Caco-2 (cell line): ENCODE data around the gene ATP8B4. TPM values are rescaled to one million over a fixed set of nuclear protein-coding genes. Genes with fewer than 3 reads are reported as not detected.

ENCODE experiments used
- BruUV-seq: library from RNA; stranded (reverse); fragments of 400-500 nt; replicated peaks from 2 replicates; lab custom pipeline; 2021; lab: Mats Ljungman, UMichigan
- CTCF ChIA-PET: fragments of 300-600 bp; sonication (Branson Sonifier 250); formaldehyde crosslinking; loops from one replicate; lab custom pipeline; 2022; ENCODE audit warnings: antibody characterized with exemption; lab: Charles Lee
- POLR2A ChIA-PET: fragments of 300-600 bp; sonication (Branson Sonifier 250); formaldehyde crosslinking; loops from one replicate; lab custom pipeline; 2022; ENCODE audit warnings: antibody characterized with exemption; lab: Charles Lee
- DNase-seq, 2 experiments: peaks; one replicate each; pipeline versions ENCODE4 v3.0.0 to v3.0.0-alpha.2; 2020 to 2022
- H3K27me3 ChIP-seq: replicated peaks from 2 replicates; pipeline ENCODE4 v1.6.0; 2011; ENCODE audit warnings: low read length; ENCODE audit not compliant: control insufficient read depth, insufficient read depth
- H3K36me3 ChIP-seq: 2 replicates; pipeline ENCODE4 v1.5.1; 2011; ENCODE audit warnings: low read length; ENCODE audit not compliant: control insufficient read depth, insufficient read depth
- H3K4me1 ChIP-seq: fragments of 250-450 bp; sonication (Bioruptor Pico); 2 replicates; pipeline ENCODE4 v1.5.1; 2020; ENCODE audit warnings: mild to moderate bottlenecking
- H3K4me3 ChIP-seq: 2 replicates; pipeline ENCODE4 v1.5.1; 2011; ENCODE audit warnings: low read depth, mild to moderate bottlenecking, control low read depth, low read length
- H3K9me3 ChIP-seq: fragments of 250-450 bp; sonication (Bioruptor Pico); 2 replicates; pipeline ENCODE4 v1.5.1; 2020; ENCODE audit warnings: mild to moderate bottlenecking, moderate library complexity
- H3K27ac Mint-ChIP-seq: one replicate; pipeline ENCODE4 v1.8.0; 2022; ENCODE audit warnings: mixed read lengths; ENCODE audit not compliant: unreplicated experiment
- H3K27me3 Mint-ChIP-seq: one replicate; pipeline ENCODE4 v1.8.0; 2022; ENCODE audit warnings: mixed read lengths; ENCODE audit not compliant: insufficient read depth, unreplicated experiment
- H3K36me3 Mint-ChIP-seq: one replicate; pipeline ENCODE4 v1.8.0; 2022; ENCODE audit warnings: mild to moderate bottlenecking, mixed read lengths; ENCODE audit not compliant: insufficient read depth, unreplicated experiment
- H3K4me1 Mint-ChIP-seq: one replicate; pipeline ENCODE4 v1.8.0; 2022; ENCODE audit warnings: low read depth, mixed read lengths; ENCODE audit not compliant: unreplicated experiment
- H3K4me3 Mint-ChIP-seq: one replicate; pipeline ENCODE4 v1.8.0; 2022; ENCODE audit warnings: mild to moderate bottlenecking, moderate library complexity, mixed read lengths; ENCODE audit not compliant: unreplicated experiment
- H3K9me3 Mint-ChIP-seq: one replicate; pipeline ENCODE4 v1.8.0; 2022; ENCODE audit warnings: mixed read lengths; ENCODE audit not compliant: unreplicated experiment
- intact Hi-C: fragments of 100-400 bp; cut with micrococcal nuclease; formaldehyde crosslinking; loops from one replicate; pipeline ENCODE4 v1.10.0; 2022; ENCODE audit not compliant: unreplicated experiment
- total RNA-seq: library from RNA; stranded (reverse); gene quantifications from 2 replicates; pipeline ENCODE4 v1.2.3, GENCODE V29; 2022
- TF ChIP-seq, protein P1 (sequence below), 2 experiments: fragments of 200-600 bp in 1 of 2; IDR thresholded peaks; 1 replicate in 1 of 2; 2 replicates in 1 of 2; pipeline versions ENCODE4 v1.5.1 to v1.8.0; 2011 to 2022; ENCODE audit warnings: antibody characterized with exemption in 1 of 2, control low read depth in 1 of 2, inconsistent platforms in 1 of 2, low read depth in 1 of 2, low read length in 1 of 2, mild to moderate bottlenecking in 1 of 2, moderate library complexity in 1 of 2; ENCODE audit not compliant: insufficient read depth in 1 of 2, severe bottlenecking in 1 of 2, unreplicated experiment in 1 of 2

ATP8B4 gene
- total RNA-seq, 1 experiment from 2014 or later = 0.57 TPM

- H3K36me3 Mint-ChIP-seq = no peaks in the 10 kb centered on the region
- Histone ChIP-seq H3K9me3 (0 out of 2 replicates have a peak, but pooled peaks cover 9% of the 10 kb centered on the region), H3K4me1 (peaks cover 13% of the 10 kb centered on the region; the same call in 1 of the 2 replicates), H3K4me3 (no peak overlapping the region), H3K27me3 (no peaks in the 10 kb centered on the region), H3K36me3 (no peaks in the 10 kb centered on the region)
- H3K27ac Mint-ChIP-seq = no peak overlapping the region
- ChIA-PET POLR2A (no interaction called here), CTCF (interaction anchor here (0.6 to 1.6 kb wide), 5 partner anchors 29 to 165 kb away, joined by 4 to 12 read pairs (median 5); no protein-coding TSS in a partner anchor)
- BruUV-seq = no TSS peak
- H3K9me3 Mint-ChIP-seq = no peaks in the 10 kb centered on the region
- peaks cover 8% of the 10 kb centered on the region for H3K4me1 Mint-ChIP-seq
- no peaks in the 10 kb centered on the region for H3K27me3 Mint-ChIP-seq
- TF ChIP-seq, protein P1, sequence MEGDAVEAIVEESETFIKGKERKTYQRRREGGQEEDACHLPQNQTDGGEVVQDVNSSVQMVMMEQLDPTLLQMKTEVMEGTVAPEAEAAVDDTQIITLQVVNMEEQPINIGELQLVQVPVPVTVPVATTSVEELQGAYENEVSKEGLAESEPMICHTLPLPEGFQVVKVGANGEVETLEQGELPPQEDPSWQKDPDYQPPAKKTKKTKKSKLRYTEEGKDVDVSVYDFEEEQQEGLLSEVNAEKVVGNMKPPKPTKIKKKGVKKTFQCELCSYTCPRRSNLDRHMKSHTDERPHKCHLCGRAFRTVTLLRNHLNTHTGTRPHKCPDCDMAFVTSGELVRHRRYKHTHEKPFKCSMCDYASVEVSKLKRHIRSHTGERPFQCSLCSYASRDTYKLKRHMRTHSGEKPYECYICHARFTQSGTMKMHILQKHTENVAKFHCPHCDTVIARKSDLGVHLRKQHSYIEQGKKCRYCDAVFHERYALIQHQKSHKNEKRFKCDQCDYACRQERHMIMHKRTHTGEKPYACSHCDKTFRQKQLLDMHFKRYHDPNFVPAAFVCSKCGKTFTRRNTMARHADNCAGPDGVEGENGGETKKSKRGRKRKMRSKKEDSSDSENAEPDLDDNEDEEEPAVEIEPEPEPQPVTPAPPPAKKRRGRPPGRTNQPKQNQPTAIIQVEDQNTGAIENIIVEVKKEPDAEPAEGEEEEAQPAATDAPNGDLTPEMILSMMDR (IDR thresholded peaks at IDR 0.05; ENCODE audit: insufficient read depth in 1 of 2, low read depth in 1 of 2, low read length in 1 of 2, severe bottlenecking in 1 of 2, unreplicated experiment in 1 of 2) = no peak
- H3K4me3 Mint-ChIP-seq = no peak overlapping the region
- intact Hi-C loops = no loop called here
- no peak for DNase-seq
Observed at GRCh38 chr15:50151476-50151875, 32.4 kb upstream of the ATP8B4 start.

GRCh38 chr15:50150851-50151250, 31.8 kb upstream of the ATP8B4 start:
- DNase-seq = no peak
- intact Hi-C loops = no loop called here
- Histone ChIP-seq H3K9me3 (0 out of 2 replicates have a peak, but pooled peaks cover 9% of the 10 kb centered on the region), H3K4me3 (no peak overlapping the region), H3K4me1 (peaks cover 13% of the 10 kb centered on the region; the same call in 1 of the 2 replicates), H3K27me3 (no peaks in the 10 kb centered on the region), H3K36me3 (no peaks in the 10 kb centered on the region)
- TF ChIP-seq, protein P1 (IDR thresholded peaks at IDR 0.05; ENCODE audit: insufficient read depth in 1 of 2, low read depth in 1 of 2, low read length in 1 of 2, severe bottlenecking in 1 of 2, unreplicated experiment in 1 of 2) = no peak
- POLR2A ChIA-PET = no interaction called here
- CTCF ChIA-PET = interaction anchor here (0.6 to 1.6 kb wide), 4 partner anchors 29 to 165 kb away, joined by 4 to 9 read pairs (median 4); no protein-coding TSS in a partner anchor
- BruUV-seq = no TSS peak
- Mint-ChIP-seq H3K27ac (no peak overlapping the region), H3K36me3 (no peaks in the 10 kb centered on the region), H3K27me3 (no peaks in the 10 kb centered on the region), H3K4me1 (peaks cover 8% of the 10 kb centered on the region), H3K4me3 (no peak overlapping the region), H3K9me3 (no peaks in the 10 kb centered on the region)

- no peak for DNase-seq
- CTCF ChIA-PET = interaction anchor here (2.7 kb wide), 1 partner anchor 166 kb away, joined by 20 read pairs; no protein-coding TSS in a partner anchor
- Histone ChIP-seq H3K9me3 (0 out of 2 replicates have a peak, but pooled peaks cover 6% of the 10 kb centered on the region), H3K4me3 (no peak overlapping the region), H3K27me3 (no peaks in the 10 kb centered on the region), H3K36me3 (no peaks in the 10 kb centered on the region), H3K4me1 (peaks cover 13% of the 10 kb centered on the region; the same call in 1 of the 2 replicates)
- no peaks in the 10 kb centered on the region for H3K36me3 Mint-ChIP-seq
- peaks cover 8% of the 10 kb centered on the region for H3K4me1 Mint-ChIP-seq
- intact Hi-C loops = no loop called here
- no peak overlapping the region for H3K27ac Mint-ChIP-seq
- no peaks in the 10 kb centered on the region for H3K27me3 Mint-ChIP-seq
- TF ChIP-seq, protein P1 (IDR thresholded peaks at IDR 0.05; ENCODE audit: insufficient read depth in 1 of 2, low read depth in 1 of 2, low read length in 1 of 2, severe bottlenecking in 1 of 2, unreplicated experiment in 1 of 2) = no peak
- POLR2A ChIA-PET = no interaction called here
- no peaks in the 10 kb centered on the region for H3K9me3 Mint-ChIP-seq
- no TSS peak for BruUV-seq
- no peak overlapping the region for H3K4me3 Mint-ChIP-seq
Observed at GRCh38 chr15:50150349-50150748, 31.3 kb upstream of the ATP8B4 start.
